Body of pancreas (tissue), 4 donors: ENCODE measurements around the gene ATG2A.

ENCODE experiments used
- POLR2A ChIP-seq, 3 donors: fragments of 450-650 bp; IDR thresholded peaks; one replicate each; pipeline ENCODE4 v1.6.1; 2016; ENCODE audit warnings: antibody characterized with exemption in 3 of 3, mild to moderate bottlenecking in 2 of 3
- TF ChIP-seq, protein P1 (sequence below), 7 experiments: fragments of 450-650 bp in 4 of 7; fragments of 200-600 bp in 3 of 7; sonication (generic) in 3 of 7; IDR thresholded peaks; one replicate each; pipeline ENCODE4 v1.5.1; 2016 to 2019; ENCODE audit warnings: antibody characterized with exemption in 7 of 7

DNA sequence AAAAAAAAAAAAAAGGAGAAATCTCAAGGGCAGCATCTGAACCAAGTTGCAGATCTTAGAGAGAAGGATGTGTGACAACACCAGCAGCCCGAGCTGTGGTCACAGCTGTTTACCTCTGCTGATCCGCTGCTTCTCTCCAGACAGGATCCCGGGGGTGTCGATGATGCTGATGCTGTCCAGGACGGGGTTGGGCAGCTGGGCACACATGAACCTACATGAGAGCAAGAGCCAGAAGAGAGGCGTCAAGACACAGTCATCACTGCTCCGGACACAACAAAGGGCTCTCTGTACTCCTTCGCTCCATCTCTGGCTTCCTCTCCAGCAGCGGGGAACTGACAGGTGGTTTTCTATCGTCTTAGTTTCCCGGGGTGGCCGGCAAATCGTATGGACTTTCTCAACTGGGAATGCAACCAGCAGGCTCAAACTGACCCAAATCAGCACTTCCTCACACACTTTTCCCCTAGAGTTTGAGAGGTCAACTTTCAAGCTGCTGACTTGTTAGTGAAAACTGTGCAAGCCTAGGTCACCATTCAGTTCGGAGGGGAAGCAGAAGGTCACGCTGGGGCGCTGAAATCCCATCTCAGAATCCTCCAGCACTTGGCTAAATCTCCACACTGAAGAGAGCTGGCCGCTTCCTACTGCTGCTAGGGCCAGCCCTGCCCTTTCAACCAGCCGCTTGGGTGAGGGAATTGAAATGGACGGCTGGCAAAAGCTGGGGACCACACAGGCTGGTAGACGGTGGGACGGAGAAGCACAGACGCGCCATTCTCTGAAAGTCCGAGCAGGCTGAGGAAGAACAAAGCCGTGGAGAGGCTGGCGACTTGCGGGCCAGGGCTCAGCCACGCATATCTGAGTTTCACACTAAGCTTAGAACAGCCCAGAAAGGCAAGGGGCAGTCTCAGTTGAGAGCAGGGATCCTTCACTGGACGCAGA, 42.4 kb downstream of the ATG2A start:
- TF ChIP-seq, protein P1, sequence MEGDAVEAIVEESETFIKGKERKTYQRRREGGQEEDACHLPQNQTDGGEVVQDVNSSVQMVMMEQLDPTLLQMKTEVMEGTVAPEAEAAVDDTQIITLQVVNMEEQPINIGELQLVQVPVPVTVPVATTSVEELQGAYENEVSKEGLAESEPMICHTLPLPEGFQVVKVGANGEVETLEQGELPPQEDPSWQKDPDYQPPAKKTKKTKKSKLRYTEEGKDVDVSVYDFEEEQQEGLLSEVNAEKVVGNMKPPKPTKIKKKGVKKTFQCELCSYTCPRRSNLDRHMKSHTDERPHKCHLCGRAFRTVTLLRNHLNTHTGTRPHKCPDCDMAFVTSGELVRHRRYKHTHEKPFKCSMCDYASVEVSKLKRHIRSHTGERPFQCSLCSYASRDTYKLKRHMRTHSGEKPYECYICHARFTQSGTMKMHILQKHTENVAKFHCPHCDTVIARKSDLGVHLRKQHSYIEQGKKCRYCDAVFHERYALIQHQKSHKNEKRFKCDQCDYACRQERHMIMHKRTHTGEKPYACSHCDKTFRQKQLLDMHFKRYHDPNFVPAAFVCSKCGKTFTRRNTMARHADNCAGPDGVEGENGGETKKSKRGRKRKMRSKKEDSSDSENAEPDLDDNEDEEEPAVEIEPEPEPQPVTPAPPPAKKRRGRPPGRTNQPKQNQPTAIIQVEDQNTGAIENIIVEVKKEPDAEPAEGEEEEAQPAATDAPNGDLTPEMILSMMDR (IDR thresholded peaks at IDR 0.05), result no peak
- no peak for TF ChIP-seq POLR2A (IDR thresholded peaks at IDR 0.05)
